Neural cell (in vitro differentiated cells): ENCODE measurements around the gene GPR101. TPM values are rescaled to one million over a fixed set of nuclear protein-coding genes. Genes with fewer than 3 reads are reported as not detected.

ENCODE experiments used
- H2AFZ ChIP-seq: fragments of 200-600, 300-800 bp; sonication (generic), shearing (Covaris generic); 2 replicates; pipeline ENCODE4 v1.6.0; 2014; ENCODE audit warnings: low read depth, mild to moderate bottlenecking, antibody characterized with exemption, low read length, moderate library complexity
- H3F3A ChIP-seq: fragments of 200-600 bp; shearing (Covaris generic); 2 replicates; pipeline ENCODE4 v1.6.1; 2016; ENCODE audit warnings: mild to moderate bottlenecking, moderate library complexity, mixed read lengths, antibody characterized with exemption, low read length; ENCODE audit not compliant: insufficient read depth, poor library complexity, severe bottlenecking
- H3K27ac ChIP-seq: fragments of 200-600, 300-800 bp; sonication (generic), shearing (Covaris generic); 2 replicates; pipeline ENCODE4 v1.5.1; 2014; ENCODE audit warnings: mild to moderate bottlenecking, low read length, moderate library complexity
- H3K27me3 ChIP-seq: fragments of 300-800, 200-600 bp; sonication (generic), shearing (Covaris generic); 2 replicates; pipeline ENCODE4 v1.6.0; 2014; ENCODE audit warnings: mild to moderate bottlenecking, low read depth, low read length, moderate library complexity; ENCODE audit not compliant: insufficient read depth
- H3K36me3 ChIP-seq: fragments of 300-800, 200-600 bp; sonication (generic), shearing (Covaris generic); 2 replicates; pipeline ENCODE4 v1.5.1; 2014; ENCODE audit warnings: mild to moderate bottlenecking, antibody characterized with exemption, low read length, moderate library complexity; ENCODE audit not compliant: insufficient read depth
- H3K4me2 ChIP-seq: fragments of 300-800, 200-600 bp; sonication (generic), shearing (Covaris generic); 2 replicates; pipeline ENCODE4 v1.6.0; 2014; ENCODE audit warnings: mild to moderate bottlenecking, low read length
- H3K4me3 ChIP-seq: fragments of 300-800, 200-600 bp; sonication (generic), shearing (Covaris generic); 2 replicates; pipeline ENCODE4 v1.5.1; 2014; ENCODE audit warnings: mild to moderate bottlenecking, low read length, moderate library complexity
- H3K79me2 ChIP-seq: fragments of 200-600 bp; shearing (Covaris generic); replicated peaks from 2 replicates; pipeline ENCODE4 v1.6.0; 2014; ENCODE audit warnings: mild to moderate bottlenecking, low read length, moderate library complexity; ENCODE audit not compliant: insufficient read depth
- H3K9ac ChIP-seq: fragments of 300-800, 200-600 bp; sonication (generic), shearing (Covaris generic); 2 replicates; pipeline ENCODE4 v1.6.1; 2016; ENCODE audit warnings: mild to moderate bottlenecking, low read length, mixed read lengths
- H3K9me2 ChIP-seq: fragments of 200-600 bp; shearing (Covaris generic); 2 replicates; pipeline ENCODE4 v1.6.1; 2016; ENCODE audit warnings: mild to moderate bottlenecking, low read length, mixed read lengths; ENCODE audit not compliant: insufficient read depth
- H3K9me3 ChIP-seq: fragments of 200-600, 300-800 bp; sonication (generic), shearing (Covaris generic); 2 replicates; pipeline ENCODE4 v1.6.1; 2016; ENCODE audit warnings: mild to moderate bottlenecking, mixed run types, low read length, moderate library complexity, mixed read lengths
- H4K20me1 ChIP-seq: fragments of 200-600 bp; shearing (Covaris generic); 2 replicates; pipeline ENCODE4 v1.6.1; 2016; ENCODE audit warnings: mild to moderate bottlenecking, mixed run types; ENCODE audit not compliant: insufficient read depth
- EP300 ChIP-seq: fragments of 450-650 bp; conservative IDR thresholded peaks from 2 replicates; pipeline ENCODE4 v1.6.1; 2014; ENCODE audit warnings: antibody characterized with exemption, mild to moderate bottlenecking, moderate library complexity; ENCODE audit not compliant: poor library complexity, severe bottlenecking
- EZH2 ChIP-seq: fragments of 200-600, 300-800 bp; shearing (Covaris generic), sonication (generic); IDR thresholded peaks from 2 replicates; pipeline ENCODE4 v1.6.1; 2014; ENCODE audit warnings: antibody characterized with exemption, low read length, borderline replicate concordance, mild to moderate bottlenecking; ENCODE audit not compliant: insufficient read depth, poor library complexity, severe bottlenecking
- MXI1 ChIP-seq: fragments of 450-650 bp; conservative IDR thresholded peaks from 2 replicates; pipeline ENCODE4 v1.6.1; 2014; ENCODE audit warnings: antibody characterized with exemption, mild to moderate bottlenecking; ENCODE audit not compliant: poor library complexity, severe bottlenecking
- POLR2AphosphoS5 ChIP-seq: IDR thresholded peaks from 2 replicates; pipeline ENCODE4 v1.6.1; 2012
- RAD21 ChIP-seq: fragments of 450-650 bp; conservative IDR thresholded peaks from 2 replicates; pipeline ENCODE4 v1.6.1; 2014; ENCODE audit warnings: antibody characterized with exemption, mild to moderate bottlenecking, moderate library complexity
- SMC3 ChIP-seq: fragments of 450-650 bp; conservative IDR thresholded peaks from 2 replicates; pipeline ENCODE4 v1.6.1; 2014; ENCODE audit warnings: antibody characterized with exemption, mild to moderate bottlenecking, moderate library complexity; ENCODE audit not compliant: poor library complexity
- TAF1 ChIP-seq: IDR thresholded peaks from 2 replicates; pipeline ENCODE4 v1.6.1; 2012; ENCODE audit warnings: low read depth
- polyA plus RNA-seq: library from polyadenylated mRNA; depleted of rRNA; stranded (reverse); fragments of >200 nt; gene quantifications from 2 replicates; pipeline ENCODE4 v1.2.3, GENCODE V29; 2014
- TF ChIP-seq, protein P1 (sequence below): IDR thresholded peaks from 2 replicates; pipeline ENCODE4 v1.6.1; 2012; ENCODE audit warnings: borderline replicate concordance
- TF ChIP-seq, protein P2 (sequence below): fragments of 450-650 bp; IDR thresholded peaks from 2 replicates; pipeline ENCODE4 v1.5.1; 2014; ENCODE audit warnings: antibody characterized with exemption, mild to moderate bottlenecking, moderate library complexity; ENCODE audit not compliant: poor library complexity, severe bottlenecking

Gene GPR101
- polyA plus RNA-seq, 1 donor from 2014 or later = 0.56 TPM

DNA sequence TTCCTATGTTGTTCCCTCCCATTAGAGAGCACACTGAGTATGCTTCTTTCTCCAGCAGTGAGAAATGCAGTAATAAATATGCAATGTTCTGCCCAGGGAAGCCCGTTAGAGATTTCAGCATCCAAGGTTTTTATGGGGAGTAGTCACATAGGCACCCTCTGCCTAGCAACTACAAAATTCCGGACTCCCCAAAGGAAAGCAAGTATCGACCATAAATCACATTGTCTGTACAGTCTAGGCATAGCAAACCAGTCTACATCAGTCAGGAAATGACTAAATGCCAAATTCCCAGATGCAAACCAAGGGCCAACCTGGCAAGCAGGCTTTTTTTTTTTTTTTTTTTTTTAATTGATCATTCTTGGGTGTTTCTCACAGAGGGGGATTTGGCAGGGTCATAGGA is 34.8 kb downstream of the GPR101 start:
- no peaks in the 10 kb centered on the region for H3K9me3 ChIP-seq
- no peak overlapping the region for H3K4me3 ChIP-seq
- H3K79me2 ChIP-seq = no peaks in the 10 kb centered on the region
- no peaks in the 10 kb centered on the region for H3F3A ChIP-seq
- no peak overlapping the region for H2AFZ ChIP-seq
- H3K36me3 ChIP-seq = no peaks in the 10 kb centered on the region
- TF ChIP-seq, protein P1, sequence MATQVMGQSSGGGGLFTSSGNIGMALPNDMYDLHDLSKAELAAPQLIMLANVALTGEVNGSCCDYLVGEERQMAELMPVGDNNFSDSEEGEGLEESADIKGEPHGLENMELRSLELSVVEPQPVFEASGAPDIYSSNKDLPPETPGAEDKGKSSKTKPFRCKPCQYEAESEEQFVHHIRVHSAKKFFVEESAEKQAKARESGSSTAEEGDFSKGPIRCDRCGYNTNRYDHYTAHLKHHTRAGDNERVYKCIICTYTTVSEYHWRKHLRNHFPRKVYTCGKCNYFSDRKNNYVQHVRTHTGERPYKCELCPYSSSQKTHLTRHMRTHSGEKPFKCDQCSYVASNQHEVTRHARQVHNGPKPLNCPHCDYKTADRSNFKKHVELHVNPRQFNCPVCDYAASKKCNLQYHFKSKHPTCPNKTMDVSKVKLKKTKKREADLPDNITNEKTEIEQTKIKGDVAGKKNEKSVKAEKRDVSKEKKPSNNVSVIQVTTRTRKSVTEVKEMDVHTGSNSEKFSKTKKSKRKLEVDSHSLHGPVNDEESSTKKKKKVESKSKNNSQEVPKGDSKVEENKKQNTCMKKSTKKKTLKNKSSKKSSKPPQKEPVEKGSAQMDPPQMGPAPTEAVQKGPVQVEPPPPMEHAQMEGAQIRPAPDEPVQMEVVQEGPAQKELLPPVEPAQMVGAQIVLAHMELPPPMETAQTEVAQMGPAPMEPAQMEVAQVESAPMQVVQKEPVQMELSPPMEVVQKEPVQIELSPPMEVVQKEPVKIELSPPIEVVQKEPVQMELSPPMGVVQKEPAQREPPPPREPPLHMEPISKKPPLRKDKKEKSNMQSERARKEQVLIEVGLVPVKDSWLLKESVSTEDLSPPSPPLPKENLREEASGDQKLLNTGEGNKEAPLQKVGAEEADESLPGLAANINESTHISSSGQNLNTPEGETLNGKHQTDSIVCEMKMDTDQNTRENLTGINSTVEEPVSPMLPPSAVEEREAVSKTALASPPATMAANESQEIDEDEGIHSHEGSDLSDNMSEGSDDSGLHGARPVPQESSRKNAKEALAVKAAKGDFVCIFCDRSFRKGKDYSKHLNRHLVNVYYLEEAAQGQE = no peak
- TF ChIP-seq MXI1 = no peak
- TF ChIP-seq EZH2 = no peak
- no peak for TF ChIP-seq POLR2AphosphoS5
- TF ChIP-seq, protein P2, sequence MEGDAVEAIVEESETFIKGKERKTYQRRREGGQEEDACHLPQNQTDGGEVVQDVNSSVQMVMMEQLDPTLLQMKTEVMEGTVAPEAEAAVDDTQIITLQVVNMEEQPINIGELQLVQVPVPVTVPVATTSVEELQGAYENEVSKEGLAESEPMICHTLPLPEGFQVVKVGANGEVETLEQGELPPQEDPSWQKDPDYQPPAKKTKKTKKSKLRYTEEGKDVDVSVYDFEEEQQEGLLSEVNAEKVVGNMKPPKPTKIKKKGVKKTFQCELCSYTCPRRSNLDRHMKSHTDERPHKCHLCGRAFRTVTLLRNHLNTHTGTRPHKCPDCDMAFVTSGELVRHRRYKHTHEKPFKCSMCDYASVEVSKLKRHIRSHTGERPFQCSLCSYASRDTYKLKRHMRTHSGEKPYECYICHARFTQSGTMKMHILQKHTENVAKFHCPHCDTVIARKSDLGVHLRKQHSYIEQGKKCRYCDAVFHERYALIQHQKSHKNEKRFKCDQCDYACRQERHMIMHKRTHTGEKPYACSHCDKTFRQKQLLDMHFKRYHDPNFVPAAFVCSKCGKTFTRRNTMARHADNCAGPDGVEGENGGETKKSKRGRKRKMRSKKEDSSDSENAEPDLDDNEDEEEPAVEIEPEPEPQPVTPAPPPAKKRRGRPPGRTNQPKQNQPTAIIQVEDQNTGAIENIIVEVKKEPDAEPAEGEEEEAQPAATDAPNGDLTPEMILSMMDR = no peak
- TF ChIP-seq EP300 = no peak
- no peak for TF ChIP-seq RAD21
- TF ChIP-seq TAF1 = no peak
- no peak for TF ChIP-seq SMC3
- no peaks in the 10 kb centered on the region for H3K27me3 ChIP-seq
- H3K27ac ChIP-seq = no peak overlapping the region
- no peak overlapping the region for H3K4me2 ChIP-seq
- no peaks in the 10 kb centered on the region for H3K9me2 ChIP-seq
- no peaks in the 10 kb centered on the region for H4K20me1 ChIP-seq
- no peak overlapping the region for H3K9ac ChIP-seq

Other genes starting within 250 kb of the GPR101 start
- 802 and 875 TPM in 2 replicates for gene RBMX, start 153.3 kb downstream of the GPR101 start, polyA plus RNA-seq